Neural crest cell (in vitro differentiated cells): ENCODE measurements around the gene MYLK2. TPM values are rescaled to one million over a fixed set of nuclear protein-coding genes. Genes with fewer than 3 reads are reported as not detected.

Source experiments
- DNase-seq: peaks from one replicate; pipeline ENCODE4 v3.0.0; 2021; ENCODE audit warnings: low read depth, mixed read lengths, low spot score
- H3K27ac Mint-ChIP-seq: one replicate; pipeline ENCODE4 v1.8.0; 2021; ENCODE audit warnings: mild to moderate bottlenecking, mixed read lengths; ENCODE audit not compliant: unreplicated experiment
- H3K27me3 Mint-ChIP-seq: 2 replicates; pipeline ENCODE4 v1.8.0; 2021; ENCODE audit warnings: low read depth, mild to moderate bottlenecking, mixed read lengths
- H3K36me3 Mint-ChIP-seq: 2 replicates; pipeline ENCODE4 v1.8.0; 2021; ENCODE audit warnings: low read depth, mild to moderate bottlenecking, mixed read lengths
- H3K4me1 Mint-ChIP-seq: 2 replicates; pipeline ENCODE4 v1.8.0; 2021; ENCODE audit warnings: mixed read lengths
- H3K4me3 Mint-ChIP-seq: one replicate; pipeline ENCODE4 v1.8.0; 2021; ENCODE audit warnings: mild to moderate bottlenecking, mixed read lengths
- H3K9me3 Mint-ChIP-seq: 2 replicates; pipeline ENCODE4 v1.8.0; 2021; ENCODE audit warnings: mixed read lengths
- CTCF ChIP-seq: fragments of 200-600 bp; sonication (generic); conservative IDR thresholded peaks from 2 replicates; pipeline ENCODE4 v1.5.0; 2021; ENCODE audit warnings: antibody characterized with exemption, mild to moderate bottlenecking
- total RNA-seq: library from RNA; stranded (reverse); gene quantifications from 2 replicates; pipeline ENCODE4 v1.2.1, GENCODE V29; 2021

MYLK2 gene
- total RNA-seq, 1 donor from 2014 or later: 1.6 TPM

DNA sequence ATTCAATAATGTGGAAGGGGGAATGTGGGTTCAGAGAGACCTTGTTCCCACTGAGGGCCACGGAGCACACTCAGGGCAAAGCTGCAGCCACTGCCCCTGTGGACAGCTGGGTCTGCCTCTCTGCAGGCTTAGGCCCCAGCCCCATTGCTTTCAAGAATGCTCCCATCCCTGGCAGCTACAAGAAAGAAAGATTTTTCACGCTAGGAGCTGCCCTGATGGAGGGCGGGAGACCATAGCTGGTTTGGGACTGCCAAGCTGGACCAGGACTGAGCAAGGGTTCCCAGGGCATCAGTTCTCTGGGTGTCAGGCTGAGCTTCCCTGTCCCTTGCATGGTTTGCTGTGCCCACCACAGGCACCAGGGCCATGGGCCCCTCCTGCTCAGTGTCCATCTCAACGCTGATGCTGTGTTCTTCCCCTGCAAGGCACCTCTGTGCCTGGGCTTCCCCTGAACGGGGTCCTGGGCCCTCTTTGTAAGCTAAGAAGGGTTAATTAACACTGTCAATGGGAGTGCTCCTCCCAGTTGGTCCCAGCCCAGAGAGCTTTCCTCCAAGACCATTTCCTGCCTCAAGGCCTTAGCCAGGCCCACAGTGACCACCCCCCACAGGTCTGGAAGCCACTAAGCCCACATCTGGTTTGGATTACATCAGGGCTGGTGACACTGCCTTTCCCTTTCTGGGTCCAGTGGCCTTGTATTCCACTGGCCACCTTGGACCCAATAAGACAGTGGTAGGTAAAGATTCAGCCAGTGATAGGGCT is 17.9 kb downstream of the MYLK2 start:
- H3K27ac Mint-ChIP-seq: no peak overlapping the region
- H3K36me3 Mint-ChIP-seq: no peaks in the 10 kb centered on the region
- no peaks in the 10 kb centered on the region for H3K27me3 Mint-ChIP-seq
- DNase-seq: no peak
- H3K4me3 Mint-ChIP-seq: no peak overlapping the region
- peaks cover 35% of the 10 kb centered on the region for H3K4me1 Mint-ChIP-seq
- no peak for TF ChIP-seq CTCF
- H3K9me3 Mint-ChIP-seq: no peaks in the 10 kb centered on the region

DNA sequence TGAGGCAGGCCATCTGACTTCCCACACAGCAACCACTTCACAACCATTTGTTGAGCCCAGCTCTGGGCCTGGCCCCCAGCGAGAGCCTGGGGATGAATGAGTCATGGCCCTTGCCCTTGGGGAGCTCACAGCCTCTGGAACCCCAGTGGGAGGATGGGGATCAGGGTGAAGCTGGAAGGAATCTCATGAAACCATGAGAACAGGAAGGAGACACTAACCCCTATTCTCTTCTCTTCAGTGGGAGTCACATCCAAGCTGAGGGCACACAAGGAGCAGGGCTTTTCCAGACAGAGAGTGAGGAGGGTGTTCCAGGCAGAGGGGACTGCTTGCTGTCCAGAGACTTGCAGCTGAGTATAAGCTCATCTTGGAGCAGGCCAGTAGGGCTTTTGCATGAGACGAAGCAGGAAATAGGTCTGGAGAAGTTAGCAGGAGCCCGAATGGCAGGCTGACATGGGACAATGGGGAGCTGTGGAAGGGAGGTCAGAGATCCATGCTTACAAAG is 18.8 kb downstream of the MYLK2 start:
- H3K4me3 Mint-ChIP-seq: no peak overlapping the region
- H3K36me3 Mint-ChIP-seq: no peaks in the 10 kb centered on the region
- peaks cover 43% of the 10 kb centered on the region for H3K4me1 Mint-ChIP-seq
- no peaks in the 10 kb centered on the region for H3K9me3 Mint-ChIP-seq
- TF ChIP-seq CTCF: no peak
- no peak for DNase-seq
- no peaks in the 10 kb centered on the region for H3K27me3 Mint-ChIP-seq
- no peak overlapping the region for H3K27ac Mint-ChIP-seq

DNA sequence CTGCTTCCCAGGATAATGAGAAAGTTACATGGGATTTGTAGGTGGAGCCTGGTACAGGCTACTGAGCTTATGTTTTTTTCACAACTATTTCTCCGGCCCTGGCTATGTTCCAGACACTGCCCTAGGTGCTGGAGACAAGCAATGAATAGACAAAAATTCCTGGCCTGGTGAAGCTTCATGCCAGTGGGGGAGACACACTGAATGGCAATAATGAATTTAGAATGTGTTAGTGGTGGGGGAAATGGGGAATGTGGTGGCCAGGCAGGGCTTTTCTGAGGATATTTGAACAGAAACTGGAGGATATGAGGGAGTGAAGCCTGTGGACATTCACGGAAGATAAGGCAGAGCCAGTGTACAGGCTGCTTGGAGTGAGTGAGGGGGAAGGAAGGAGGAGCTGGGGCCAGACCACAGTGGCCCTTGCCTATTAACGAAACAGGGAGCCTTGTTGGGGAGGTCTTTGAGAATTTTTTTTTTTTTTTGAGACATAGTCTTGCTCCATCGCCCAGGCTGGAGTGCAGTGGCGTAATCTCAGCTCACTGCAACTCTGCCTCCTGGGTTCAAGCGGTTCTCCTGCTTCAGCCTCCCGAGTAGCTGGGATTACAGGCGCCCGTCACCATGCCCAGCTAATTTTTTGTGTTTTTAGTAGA is 19.6 kb downstream of the MYLK2 start:
- TF ChIP-seq CTCF: no peak
- DNase-seq: no peak
- Mint-ChIP-seq H3K27ac (no peak overlapping the region), H3K4me1 (peaks cover 43% of the 10 kb centered on the region), H3K9me3 (no peaks in the 10 kb centered on the region), H3K4me3 (no peak overlapping the region), H3K27me3 (no peaks in the 10 kb centered on the region), H3K36me3 (no peaks in the 10 kb centered on the region)

DNA sequence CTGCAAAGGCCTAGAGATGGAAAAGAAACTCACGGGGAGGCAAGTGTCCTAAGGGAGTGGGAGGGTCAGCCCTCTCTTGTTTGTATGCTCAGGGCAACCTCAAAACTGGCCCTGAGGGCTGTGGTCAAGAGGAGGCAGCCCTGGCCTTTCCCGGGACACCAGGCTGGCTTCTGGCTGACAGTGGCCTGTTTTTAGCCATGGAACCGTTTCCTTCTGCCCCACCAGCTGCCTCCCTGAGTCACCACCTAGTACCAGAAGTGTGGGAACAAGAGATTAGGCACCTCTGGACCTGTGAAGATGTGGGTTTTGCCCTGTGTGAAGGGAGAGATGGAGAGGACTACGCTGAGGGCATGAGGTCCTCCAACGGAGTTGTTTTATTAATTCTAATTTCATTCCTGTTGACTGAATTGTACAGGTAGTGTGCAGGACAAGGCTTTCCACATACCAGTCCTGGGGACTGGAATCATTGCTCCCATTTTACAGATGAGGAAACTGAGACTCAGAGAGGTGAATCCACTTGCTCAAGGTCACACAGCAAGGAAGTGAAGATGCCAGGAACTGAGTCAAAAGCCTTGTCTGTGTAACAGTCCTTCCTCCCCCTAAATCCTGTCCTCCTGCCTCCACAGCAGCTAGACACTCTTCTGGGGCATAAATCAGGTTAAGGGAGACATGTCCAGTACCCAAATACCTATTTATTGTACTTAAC is 20.8 kb downstream of the MYLK2 start:
- H3K9me3 Mint-ChIP-seq: no peaks in the 10 kb centered on the region
- no peak for TF ChIP-seq CTCF
- no peaks in the 10 kb centered on the region for H3K36me3 Mint-ChIP-seq
- no peak overlapping the region for H3K4me3 Mint-ChIP-seq
- H3K27ac Mint-ChIP-seq: no peak overlapping the region
- peaks cover 36% of the 10 kb centered on the region for H3K4me1 Mint-ChIP-seq
- no peak for DNase-seq
- H3K27me3 Mint-ChIP-seq: no peaks in the 10 kb centered on the region

DNA sequence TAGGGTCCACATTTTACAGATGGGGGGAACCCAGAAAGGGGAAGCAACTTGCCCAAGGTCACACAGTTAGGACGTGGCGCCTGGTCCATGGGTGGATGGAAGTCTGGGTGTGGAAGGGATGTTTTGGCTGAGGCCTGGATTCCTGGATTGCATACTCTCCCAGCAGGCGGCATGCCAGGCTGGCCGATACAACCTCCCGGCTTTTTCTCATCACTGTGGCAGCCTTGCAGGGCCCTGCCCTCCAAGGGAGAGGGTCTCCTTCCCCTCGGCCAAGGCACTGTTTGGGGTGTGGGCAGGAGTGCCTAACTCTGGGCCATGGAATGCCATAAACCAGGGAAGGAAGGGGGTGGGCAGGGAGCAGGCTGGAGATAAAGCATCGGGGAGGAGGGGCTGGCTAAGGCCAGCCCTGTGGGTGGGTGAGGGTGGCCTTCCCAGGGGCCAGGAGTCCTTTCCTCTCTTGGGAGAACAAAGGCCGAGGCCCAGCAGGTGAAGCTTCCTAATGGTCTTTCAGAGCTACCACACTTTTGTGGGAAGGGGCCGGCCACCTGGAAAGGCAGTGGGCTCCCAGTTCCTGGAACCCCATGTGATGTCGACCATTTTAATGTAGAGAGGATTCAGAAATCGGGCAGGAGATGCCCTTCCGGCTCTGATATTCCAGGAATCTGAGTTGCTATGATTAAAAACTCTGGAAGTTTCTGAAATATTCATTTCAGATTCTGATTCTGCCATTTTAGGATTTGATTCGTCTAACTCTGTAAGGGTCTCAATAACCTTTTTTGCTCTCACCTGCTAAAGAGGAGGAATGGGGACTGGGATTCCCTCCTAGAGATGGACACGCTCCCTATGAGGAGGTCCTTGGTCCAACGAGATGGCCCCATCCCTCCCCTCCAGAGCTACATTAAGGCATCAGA is 22.0 kb downstream of the MYLK2 start:
- no peaks in the 10 kb centered on the region for H3K9me3 Mint-ChIP-seq
- no peak for DNase-seq
- H3K27me3 Mint-ChIP-seq: no peaks in the 10 kb centered on the region
- H3K27ac Mint-ChIP-seq: no peak overlapping the region
- H3K4me3 Mint-ChIP-seq: no peak overlapping the region
- TF ChIP-seq CTCF: no peak
- peaks cover 26% of the 10 kb centered on the region for H3K4me1 Mint-ChIP-seq
- H3K36me3 Mint-ChIP-seq: no peaks in the 10 kb centered on the region
